ENCODE results near the gene COPG2. TPM values are rescaled to one million over a fixed set of nuclear protein-coding genes. Genes with fewer than 3 reads are reported as not detected.

The COPG2 gene
- total and polyA plus RNA-seq, 2 of the 13 experiments (the other 11 are each of a cell fraction or from before 2014, with no cell fraction given) = 14.1 to 17.7 TPM

GRCh38 chr7:130667593-130668257, 823 bp downstream of the COPG2 start (continued):
- TF ChIP-seq PRDM15 (CRISPR knock-in tag; IDR thresholded peaks at IDR 0.05) (no peak), ZNF704 (CRISPR knock-in tag; IDR thresholded peaks at IDR 0.05; ENCODE audit: borderline replicate concordance) (0 out of 2 replicates have a peak, but pooled peaks have one; percentile 9), ZNF510 (CRISPR knock-in tag; IDR thresholded peaks at IDR 0.05; ENCODE audit: low read depth) (0 out of 2 replicates have a peak, but pooled peaks have one; percentile 7), RFXAP (CRISPR knock-in tag; IDR thresholded peaks at IDR 0.05; ENCODE audit: borderline replicate concordance) (0 out of 2 replicates have a peak, but pooled peaks have one; percentile 28), NFKB2 (CRISPR knock-in tag; IDR thresholded peaks at IDR 0.05; ENCODE audit: borderline replicate concordance) (0 out of 2 replicates have a peak, but pooled peaks have one; percentile 9), ZNF788 (CRISPR knock-in tag; IDR thresholded peaks at IDR 0.05; ENCODE audit: borderline replicate concordance) (peak; percentile 11; the same call in 1 of the 2 replicates), DMAP1 (CRISPR knock-in tag; IDR thresholded peaks at IDR 0.05) (0 out of 2 replicates have a peak, but pooled peaks have one; percentile 3), NONO (IDR thresholded peaks at IDR 0.05) (no peak), NONO (CRISPR knock-in tag; conservative IDR thresholded peaks at IDR 0.05) (0 out of 2 replicates have a peak, but pooled peaks have one; percentile 15), ZNF891 (CRISPR knock-in tag; IDR thresholded peaks at IDR 0.05) (0 out of 2 replicates have a peak, but pooled peaks have one; percentile 48), MTF2 (CRISPR knock-in tag; IDR thresholded peaks at IDR 0.05; ENCODE audit: borderline replicate concordance) (0 out of 2 replicates have a peak, but pooled peaks have one; percentile 38), ZNF598 (CRISPR knock-in tag; IDR thresholded peaks at IDR 0.05; ENCODE audit: borderline replicate concordance) (no peak), NFATC3 (CRISPR knock-in tag; IDR thresholded peaks at IDR 0.05) (no peak), MAFK (conservative IDR thresholded peaks at IDR 0.05 in 1 of 2, IDR thresholded peaks at IDR 0.05 in 1 of 2; ENCODE audit: low read length in 2 of 2) (peak in 1 of 2 experiments; percentile 47; a peak in 2 of 4 replicates)
